ENCODE data around the gene TSPAN1.

TSPAN1 gene

GRCh38 chr1:46166521-46167462, 8.1 kb upstream of the TSPAN1 start:
- Histone ChIP-seq H3K4me3 (ENCODE audit: low read length) (peak overlapping the region; percentile 40; the same call in 1 of the 2 replicates), H3K36me3 (ENCODE audit: insufficient read depth, low read depth, low read length) (no peaks in the 10 kb centered on the region), H3K27me3 (ENCODE audit: insufficient read depth, low read length) (peaks cover 28% of the 10 kb centered on the region), H3K4me1 (ENCODE audit: insufficient read depth, low read length) (peaks cover 5% of the 10 kb centered on the region; the same call in 1 of the 2 replicates), H3K9me3 (ENCODE audit: insufficient read depth, low read depth, low read length) (no peaks in the 10 kb centered on the region), H3K9ac (ENCODE audit: low read depth, low read length) (no peak overlapping the region; the same call in 1 of the 2 replicates), H3K27ac (ENCODE audit: low read length) (no peak overlapping the region)

GRCh38 chr1:46168477-46168876, 6.4 kb upstream of the TSPAN1 start:
- Histone ChIP-seq H3K36me3 (ENCODE audit: insufficient read depth, low read depth, low read length) (no peaks in the 10 kb centered on the region), H3K9ac (ENCODE audit: low read depth, low read length) (no peak overlapping the region), H3K9me3 (ENCODE audit: insufficient read depth, low read depth, low read length) (no peaks in the 10 kb centered on the region), H3K4me3 (ENCODE audit: low read length) (no peak overlapping the region), H3K27me3 (ENCODE audit: insufficient read depth, low read length) (peaks cover 28% of the 10 kb centered on the region), H3K27ac (ENCODE audit: low read length) (no peak overlapping the region), H3K4me1 (ENCODE audit: insufficient read depth, low read length) (peaks cover 5% of the 10 kb centered on the region; the same call in 1 of the 2 replicates)

GRCh38 chr1:46169811-46170454, 5.0 kb upstream of the TSPAN1 start:
- Histone ChIP-seq H3K4me3 (ENCODE audit: low read length) (no peak overlapping the region), H3K9me3 (ENCODE audit: insufficient read depth, low read depth, low read length) (no peaks in the 10 kb centered on the region), H3K27me3 (ENCODE audit: insufficient read depth, low read length) (peaks cover 28% of the 10 kb centered on the region), H3K36me3 (ENCODE audit: insufficient read depth, low read depth, low read length) (no peaks in the 10 kb centered on the region), H3K27ac (ENCODE audit: low read length) (no peak overlapping the region), H3K9ac (ENCODE audit: low read depth, low read length) (no peak overlapping the region), H3K4me1 (ENCODE audit: insufficient read depth, low read length) (peaks cover 8% of the 10 kb centered on the region; the same call in 1 of the 2 replicates)

GRCh38 chr1:46171351-46171750, 3.5 kb upstream of the TSPAN1 start:
- Histone ChIP-seq H3K27ac (ENCODE audit: low read length) (no peak overlapping the region), H3K27me3 (ENCODE audit: insufficient read depth, low read length) (peaks cover 24% of the 10 kb centered on the region), H3K36me3 (ENCODE audit: insufficient read depth, low read depth, low read length) (no peaks in the 10 kb centered on the region), H3K4me3 (ENCODE audit: low read length) (no peak overlapping the region), H3K4me1 (ENCODE audit: insufficient read depth, low read length) (peaks cover 6% of the 10 kb centered on the region; the same call in 1 of the 2 replicates), H3K9me3 (ENCODE audit: insufficient read depth, low read depth, low read length) (no peaks in the 10 kb centered on the region), H3K9ac (ENCODE audit: low read depth, low read length) (no peak overlapping the region)

GRCh38 chr1:46171871-46172270, 3.0 kb upstream of the TSPAN1 start:
- Histone ChIP-seq H3K4me3 (ENCODE audit: low read length) (no peak overlapping the region), H3K4me1 (ENCODE audit: insufficient read depth, low read length) (peaks cover 2% of the 10 kb centered on the region; the same call in 1 of the 2 replicates), H3K9ac (ENCODE audit: low read depth, low read length) (no peak overlapping the region), H3K9me3 (ENCODE audit: insufficient read depth, low read depth, low read length) (no peaks in the 10 kb centered on the region), H3K27ac (ENCODE audit: low read length) (no peak overlapping the region), H3K36me3 (ENCODE audit: insufficient read depth, low read depth, low read length) (no peaks in the 10 kb centered on the region), H3K27me3 (ENCODE audit: insufficient read depth, low read length) (peaks cover 18% of the 10 kb centered on the region)

- Histone ChIP-seq H3K9ac (ENCODE audit: low read depth, low read length) (no peak overlapping the region), H3K4me3 (ENCODE audit: low read length) (no peak overlapping the region), H3K36me3 (ENCODE audit: insufficient read depth, low read depth, low read length) (no peaks in the 10 kb centered on the region), H3K27ac (ENCODE audit: low read length) (no peak overlapping the region), H3K27me3 (ENCODE audit: insufficient read depth, low read length) (peaks cover 14% of the 10 kb centered on the region), H3K9me3 (ENCODE audit: insufficient read depth, low read depth, low read length) (no peaks in the 10 kb centered on the region), H3K4me1 (ENCODE audit: insufficient read depth, low read length) (peaks cover 2% of the 10 kb centered on the region; the same call in 1 of the 2 replicates)
These were observed 2.6 kb upstream of the TSPAN1 start for GRCh38 chr1:46172321-46172720.

- Histone ChIP-seq H3K36me3 (ENCODE audit: insufficient read depth, low read depth, low read length) (no peaks in the 10 kb centered on the region), H3K4me3 (ENCODE audit: low read length) (no peak overlapping the region), H3K9me3 (ENCODE audit: insufficient read depth, low read depth, low read length) (no peaks in the 10 kb centered on the region), H3K27me3 (ENCODE audit: insufficient read depth, low read length) (peaks cover 8% of the 10 kb centered on the region; the same call in 1 of the 2 replicates), H3K9ac (ENCODE audit: low read depth, low read length) (no peak overlapping the region), H3K27ac (ENCODE audit: low read length) (no peak overlapping the region), H3K4me1 (ENCODE audit: insufficient read depth, low read length) (peaks cover 2% of the 10 kb centered on the region; the same call in 1 of the 2 replicates)
These were observed 1.5 kb upstream of the TSPAN1 start for GRCh38 chr1:46173361-46173856.

- Histone ChIP-seq H3K27ac (ENCODE audit: low read length) (no peak overlapping the region), H3K4me3 (ENCODE audit: low read length) (no peak overlapping the region), H3K36me3 (ENCODE audit: insufficient read depth, low read depth, low read length) (no peaks in the 10 kb centered on the region), H3K4me1 (ENCODE audit: insufficient read depth, low read length) (peaks cover 2% of the 10 kb centered on the region; the same call in 1 of the 2 replicates), H3K9ac (ENCODE audit: low read depth, low read length) (no peak overlapping the region), H3K9me3 (ENCODE audit: insufficient read depth, low read depth, low read length) (no peaks in the 10 kb centered on the region), H3K27me3 (ENCODE audit: insufficient read depth, low read length) (no peaks in the 10 kb centered on the region)
These were observed 356 bp downstream of the TSPAN1 start for GRCh38 chr1:46175243-46175642.

GRCh38 chr1:46176211-46176865, 1.5 kb downstream of the TSPAN1 start, which contains the start of gene P3R3URF:
Gene P3R3URF, minus strand, starts transcription at chr1:46176488. Its CDS starts 17 bp downstream, at chr1:46176471.
- H3K27me3 ChIP-seq (ENCODE audit: insufficient read depth, low read length): peaks cover 5% of the 10 kb centered on the region; the same call in 1 of the 2 replicates
- H3K4me1 ChIP-seq (ENCODE audit: insufficient read depth, low read length): peaks cover 2% of the 10 kb centered on the region
- H3K27ac ChIP-seq (ENCODE audit: low read length): no peak within 1 kb of the TSS
- no peaks in the 10 kb centered on the region for H3K36me3 ChIP-seq (ENCODE audit: insufficient read depth, low read depth, low read length)
- no peak within 1 kb of the TSS for H3K9ac ChIP-seq (ENCODE audit: low read depth, low read length)
- H3K9me3 ChIP-seq (ENCODE audit: insufficient read depth, low read depth, low read length): no peaks in the 10 kb centered on the region
- no peak within 1 kb of the TSS for H3K4me3 ChIP-seq (ENCODE audit: low read length)

GRCh38 chr1:46179138-46180081, 4.5 kb downstream of the TSPAN1 start:
- Histone ChIP-seq H3K27ac (ENCODE audit: low read length) (no peak overlapping the region), H3K36me3 (ENCODE audit: insufficient read depth, low read depth, low read length) (no peaks in the 10 kb centered on the region), H3K9me3 (ENCODE audit: insufficient read depth, low read depth, low read length) (no peaks in the 10 kb centered on the region), H3K9ac (ENCODE audit: low read depth, low read length) (no peak overlapping the region), H3K27me3 (ENCODE audit: insufficient read depth, low read length) (peaks cover 12% of the 10 kb centered on the region), H3K4me1 (ENCODE audit: insufficient read depth, low read length) (no peaks in the 10 kb centered on the region; the same call in none of the 2 replicates), H3K4me3 (ENCODE audit: low read length) (no peak overlapping the region)

Measured in iPS-20b (cell line).